ENCODE results near the gene CLMN.

GRCh38 chr14:95312311-95312710 is 7.4 kb downstream of the CLMN start:
- no peak for TF ChIP-seq CTCF (IDR thresholded peaks at IDR 0.05)
- no peak for TF ChIP-seq POLR2A (IDR thresholded peaks at IDR 0.05)
- TF ChIP-seq POLR2AphosphoS5 (IDR thresholded peaks at IDR 0.05; ENCODE audit: insufficient read depth in 1 of 2, low read depth in 1 of 2), result no peak

Measured in vagina (tissue), 2 donors.